Pancreas (tissue), 10 donors: Measurements from ENCODE around the gene DDX56. TPM values are rescaled to one million over a fixed set of nuclear protein-coding genes. Genes with fewer than 3 reads are reported as not detected.
"Not testable (repeated sequence)": the region's sequence is repeated elsewhere in the genome, so short reads cannot be mapped to it uniquely, and the experiment has no call there.

Experiments
- ATAC-seq, 4 donors: fragments of 200-7000 bp; cut with Tn5 transposase; one replicate each; pipeline versions ENCODE4 v1.8.0 to v1.9.1; 2020; ENCODE audit warnings: mild to moderate bottlenecking in 4 of 4, moderate library complexity in 4 of 4
- DNase-seq, 6 donors: peaks; one replicate each; pipeline ENCODE4 v3.0.0-alpha.2; 2020
- FAIRE-seq: peaks from 2 replicates; lab custom pipeline; 2012; peaks lifted over from hg19 to GRCh38; lab: Jason Lieb, UNC
- H3K27ac ChIP-seq, 4 donors: fragments of 200-600 bp; sonication (generic); 1 replicate in 3 of 4; 2 replicates in 1 of 4; pipeline versions ENCODE4 v1.5.0 to v1.8.0; 2020
- H3K27me3 ChIP-seq, 4 donors: fragments of 200-600 bp; one replicate each; pipeline ENCODE4 v1.8.0; 2021
- H3K36me3 ChIP-seq, 3 donors: fragments of 200-600 bp; sonication (generic) in 1 of 3; one replicate each; pipeline versions ENCODE4 v1.5.0 to v1.8.0; 2020 to 2021
- H3K4me1 ChIP-seq, 3 donors: fragments of 200-600 bp; one replicate each; pipeline ENCODE4 v1.8.0; 2021
- H3K4me3 ChIP-seq, 4 donors: fragments of 200-600 bp; sonication (generic) in 2 of 4; one replicate each; pipeline versions ENCODE4 v1.5.0 to v1.8.0; 2020 to 2021
- H3K9me3 ChIP-seq, 4 donors: fragments of 200-600 bp; one replicate each; pipeline ENCODE4 v1.8.0; 2021
- CTCF ChIP-seq, 4 donors: fragments of 200-600 bp; sonication (generic) in 3 of 4; IDR thresholded peaks; one replicate each; pipeline versions ENCODE4 v1.5.0 to v1.8.0; 2021; ENCODE audit warnings: antibody characterized with exemption in 4 of 4
- WGBS, 2 donors: extraction: QIAGEN DNeasy Blood & Tissue Kit; methylation state at CpG; one replicate each; pipeline ENCODE4 v1.1.7; 2013; 5-methylcytosine and 5-hydroxymethylcytosine counted together
- intact Hi-C, 3 donors: fragments of 100-400 bp; cut with DNase I; formaldehyde crosslinking; loops; one replicate each; pipeline versions ENCODE4 v1.11.1 to v1.14.2; 2022
- polyA plus RNA-seq, 2 donors: library from polyadenylated mRNA; stranded (reverse); fragments of 200-250 nt; gene quantifications; one replicate each; pipeline ENCODE4 v1.2.3, GENCODE V29; 2013
- total RNA-seq, 6 donors: library from RNA; stranded (reverse); fragmentation: NEBNext Ultra II Directional in 4 of 6; extraction: Animal tissue kit (Norgen Biotek cat#: 25700) in 4 of 6; gene quantifications; one replicate each; pipeline versions ENCODE4 v1.2.1 to v1.2.4, GENCODE V29; 2021 to 2023
- donor health status: healthy with polysubstance abuse.
- donor health status: DM: no; HTN: no; CAD: no; lungs with moderate emphysema.
- donor health status: DM: no; HTN: no; CAD: no.
- donor health status: control.
- donor health status: control.
- donor health status: Bipolar disorder and iron deficiency.
- donor health status: DM: yes; HTN: yes; CAD: no.
- donor health status: DM: no; HTN: no; CAD: no.
- donor health status: DM: no; HTN: no; CAD: no.
- donor health status: DM: yes; HTN: yes; CAD: no.

The DDX56 gene
- total and polyA plus RNA-seq, 8 donors: 23.0 to 114 (median 30.4) TPM

GRCh38 chr7:44606341-44607140, 32.8 kb upstream of the DDX56 start, which contains the start of gene OGDH:
Gene OGDH (plus strand): TSS chr7:44606627. CDS start chr7:44624344, 17,717 bp downstream.
- ATAC-seq: peak; percentile 94 to 98 (median 96)
- WGBS, 2 donors: 1% methylated on average over 52 to 93 of the region's 93 CpGs

GRCh38 chr7:44604941-44605340, 31.2 kb upstream of the DDX56 start:
- DNase-seq (no peak), ATAC-seq (no peak), FAIRE-seq (no peak)
- Histone ChIP-seq H3K36me3 (no peaks in the 10 kb centered on the region), H3K9me3 (no peaks in the 10 kb centered on the region), H3K27ac (no peak overlapping the region), H3K4me3 (no peak overlapping the region), H3K4me1 (peaks cover 0 to 7% (median 0%) of the 10 kb centered on the region in 3 donors), H3K27me3 (no peaks in the 10 kb centered on the region)
- TF ChIP-seq CTCF (IDR thresholded peaks at IDR 0.05): no peak
- WGBS, 2 donors: 93 to 94% methylated on average over 2 of the region's 2 CpGs
- intact Hi-C loops: no loop called here

More at GRCh38 chr7:44606341-44607140, 32.8 kb upstream of the DDX56 start, which contains the start of gene OGDH:
- TF ChIP-seq CTCF (IDR thresholded peaks at IDR 0.05): no peak
- DNase-seq: peak; percentile 98 to 99 (median 99)
- peak within 1 kb of the TSS; percentile 97 to 98 (median 98) for H3K27ac ChIP-seq
- no peaks in the 10 kb centered on the region for H3K9me3 ChIP-seq
- H3K4me3 ChIP-seq: peak within 1 kb of the TSS; percentile 54 to 92 (median 81)
- intact Hi-C loops: no loop called here
- FAIRE-seq: no peak
- no peaks in the 10 kb centered on the region for H3K36me3 ChIP-seq
- H3K4me1 ChIP-seq: peaks cover 0 to 7% (median 0%) of the 10 kb centered on the region in 3 donors
- no peaks in the 10 kb centered on the region for H3K27me3 ChIP-seq

- intact Hi-C loops: no loop called here
- Histone ChIP-seq H3K4me1 (no peaks in the 10 kb centered on the region), H3K36me3 (no peaks in the 10 kb centered on the region), H3K27me3 (no peaks in the 10 kb centered on the region), H3K4me3 (no peak overlapping the region), H3K9me3 (no peaks in the 10 kb centered on the region), H3K27ac (no peak overlapping the region)
- WGBS, 2 donors: 74 to 78% methylated on average over 6 of the region's 6 CpGs
- FAIRE-seq (no peak), DNase-seq (no peak), ATAC-seq (no peak)
- no peak for TF ChIP-seq CTCF (IDR thresholded peaks at IDR 0.05)
Observed at GRCh38 chr7:44603193-44603592, 29.5 kb upstream of the DDX56 start.

- H3K4me1 ChIP-seq: no peaks in the 10 kb centered on the region
- 65 to 81% methylated on average over 1 of the region's 1 CpG for WGBS, 2 donors
- TF ChIP-seq CTCF (IDR thresholded peaks at IDR 0.05): no peak
- no peaks in the 10 kb centered on the region for H3K27me3 ChIP-seq
- H3K27ac ChIP-seq: no peak overlapping the region
- no peaks in the 10 kb centered on the region for H3K36me3 ChIP-seq
- no peaks in the 10 kb centered on the region for H3K9me3 ChIP-seq
- FAIRE-seq (no peak), ATAC-seq (no peak), DNase-seq (no peak)
- H3K4me3 ChIP-seq: no peak overlapping the region
- intact Hi-C loops: no loop called here
Observed at GRCh38 chr7:44602576-44602910, 28.8 kb upstream of the DDX56 start.

- Histone ChIP-seq H3K36me3 (no peaks in the 10 kb centered on the region), H3K27ac (no peak overlapping the region), H3K27me3 (no peaks in the 10 kb centered on the region), H3K9me3 (no peaks in the 10 kb centered on the region), H3K4me3 (no peak overlapping the region), H3K4me1 (no peaks in the 10 kb centered on the region)
- ATAC-seq: no peak
- TF ChIP-seq CTCF (IDR thresholded peaks at IDR 0.05): no peak
- no peak for DNase-seq
- no peak for FAIRE-seq
- intact Hi-C loops: loop anchor here in 1 of 3 donors (10.0 kb wide), 1 partner anchor 536 kb away; no protein-coding TSS in a partner anchor
- WGBS, 2 donors: 72 to 73% methylated on average over 3 of the region's 3 CpGs
Observed at GRCh38 chr7:44599222-44599621, 25.5 kb upstream of the DDX56 start.

- DNase-seq, H3K4me3 ChIP-seq, H3K36me3 ChIP-seq, FAIRE-seq, H3K4me1 ChIP-seq, H3K27me3 ChIP-seq, ATAC-seq, H3K27ac ChIP-seq, H3K9me3 ChIP-seq: not testable (repeated sequence)
- intact Hi-C loops: loop anchor here in 1 of 3 donors (10.0 kb wide), 1 partner anchor 538 kb away; no protein-coding TSS in a partner anchor
- 90% methylated on average over 8 of the region's 8 CpGs for WGBS, 2 donors
Observed at GRCh38 chr7:44597181-44597580, 23.5 kb upstream of the DDX56 start.
